ENCODE results near the gene CDH3. TPM values are rescaled to one million over a fixed set of nuclear protein-coding genes. Genes with fewer than 3 reads are reported as not detected.

The CDH3 gene
- total and polyA plus RNA-seq, 2 of the 8 experiments (the other 6 are each of a cell fraction or from before 2014, with no cell fraction given) = 146 to 171 TPM

- Histone ChIP-seq H3K36me3 (ENCODE audit: control insufficient read depth in 2 of 4, insufficient read depth in 4 of 4, low read length in 3 of 4) (no peaks in the 10 kb centered on the region), H2BK20ac (ENCODE audit: low read length) (no peak overlapping the region), H3K27me3 (replicated peaks in 1 of 4; ENCODE audit: control insufficient read depth in 3 of 4, extremely low read depth in 1 of 4, insufficient read depth in 3 of 4, low read length in 3 of 4) (no peaks in the 10 kb centered on the region), H3K23ac (ENCODE audit: insufficient read length) (no peak overlapping the region), H2BK12ac (ENCODE audit: low read depth, low read length) (0 out of 2 replicates have a peak overlapping the region, but pooled peaks have one; percentile 23), H2AK5ac (ENCODE audit: low read depth, low read length) (no peak overlapping the region), H3K4me2 (ENCODE audit: insufficient read depth in 1 of 2, low read depth in 2 of 2, low read length in 2 of 2) (no peak overlapping the region), H2AFZ (ENCODE audit: low read length) (no peak overlapping the region), H3K4me1 (replicated peaks in 1 of 4; ENCODE audit: control insufficient read depth in 3 of 4, insufficient read depth in 4 of 4, low read length in 3 of 4) (no peaks in the 10 kb centered on the region), H2BK120ac (replicated peaks; ENCODE audit: low read depth, low read length) (no peak overlapping the region), H3K79me2 (ENCODE audit: control insufficient read depth in 1 of 2, insufficient read depth in 2 of 2, low read length in 2 of 2) (no peaks in the 10 kb centered on the region), H4K8ac (ENCODE audit: extremely low read depth, insufficient read depth, low read length) (no peak overlapping the region), H3K27ac (ENCODE audit: low read depth, low read length) (no peak overlapping the region), H3K23me2 (ENCODE audit: low read depth, low read length) (no peaks in the 10 kb centered on the region), H3K56ac (replicated peaks; ENCODE audit: insufficient read length, low read depth, low read length) (no peak overlapping the region), H4K91ac (replicated peaks; ENCODE audit: insufficient read length, low read length) (no peak overlapping the region), H3K4me3 (ENCODE audit: extremely low read depth in 1 of 4, insufficient read depth in 2 of 4, low read depth in 3 of 4, low read length in 4 of 4) (no peak overlapping the region), H3K18ac (ENCODE audit: extremely low read depth, low read length) (no peak overlapping the region), H4K20me1 (replicated peaks in 1 of 2; ENCODE audit: control insufficient read depth in 1 of 2, insufficient read depth in 2 of 2, low read length in 2 of 2) (no peaks in the 10 kb centered on the region), H4K5ac (ENCODE audit: insufficient read length, low read depth, low read length) (no peak overlapping the region), H3K9ac (replicated peaks in 1 of 4; ENCODE audit: extremely low read depth in 1 of 4, low read depth in 3 of 4, low read length in 3 of 4) (no peak overlapping the region), H2BK15ac (ENCODE audit: low read length) (no peak overlapping the region), H3K4ac (replicated peaks; ENCODE audit: insufficient read length, low read depth, low read length) (no peak overlapping the region), H3K9me3 (ENCODE audit: insufficient read depth in 2 of 2, low read depth in 1 of 2, low read length in 1 of 2) (no peaks in the 10 kb centered on the region), H2BK5ac (ENCODE audit: low read depth, low read length) (no peak overlapping the region), H3K14ac (ENCODE audit: insufficient read length) (no peak overlapping the region), H3K79me1 (ENCODE audit: low read depth, low read length) (no peaks in the 10 kb centered on the region)
- no peak for DNase-seq (ENCODE audit: low read depth in 1 of 2, low spot score in 2 of 2)
- WGBS, 2 experiments (ENCODE audit: extremely low coverage in 1 of 2, insufficient coverage in 1 of 2, insufficient read length in 1 of 2, insufficient replicate concordance in 2 of 2, low coverage in 1 of 2, low lambda C conversion rate in 2 of 2, missing lambda C conversion rate in 1 of 2) = 90% methylated on average over 5 of the region's 5 CpGs; no CpG with 5 or more reads in 1 of the 2 experiments
- ChIA-PET CTCF (ENCODE audit: partially characterized antibody) (interaction anchor here (0.9 to 4.7 kb wide), 5 partner anchors 10 to 101 kb away, joined by 3 to 22 read pairs (median 4); no protein-coding TSS in a partner anchor), POLR2A (ENCODE audit: partially characterized antibody) (interaction anchor here (0.9 to 1.0 kb wide), 2 partner anchors 15 to 17 kb away, joined by 3 to 4 read pairs; partner anchors contain the start of gene CDH3)
- no peak for FAIRE-seq
- TF ChIP-seq SIRT6 (IDR thresholded peaks at IDR 0.05; ENCODE audit: low read length) = no peak
- no peak for TF ChIP-seq SIX5 (IDR thresholded peaks at IDR 0.05; ENCODE audit: low read depth, low read length)
- no peak for TF ChIP-seq RXRA (IDR thresholded peaks at IDR 0.05; ENCODE audit: insufficient read depth, low read depth, low read length)
- TF ChIP-seq, protein P1, sequence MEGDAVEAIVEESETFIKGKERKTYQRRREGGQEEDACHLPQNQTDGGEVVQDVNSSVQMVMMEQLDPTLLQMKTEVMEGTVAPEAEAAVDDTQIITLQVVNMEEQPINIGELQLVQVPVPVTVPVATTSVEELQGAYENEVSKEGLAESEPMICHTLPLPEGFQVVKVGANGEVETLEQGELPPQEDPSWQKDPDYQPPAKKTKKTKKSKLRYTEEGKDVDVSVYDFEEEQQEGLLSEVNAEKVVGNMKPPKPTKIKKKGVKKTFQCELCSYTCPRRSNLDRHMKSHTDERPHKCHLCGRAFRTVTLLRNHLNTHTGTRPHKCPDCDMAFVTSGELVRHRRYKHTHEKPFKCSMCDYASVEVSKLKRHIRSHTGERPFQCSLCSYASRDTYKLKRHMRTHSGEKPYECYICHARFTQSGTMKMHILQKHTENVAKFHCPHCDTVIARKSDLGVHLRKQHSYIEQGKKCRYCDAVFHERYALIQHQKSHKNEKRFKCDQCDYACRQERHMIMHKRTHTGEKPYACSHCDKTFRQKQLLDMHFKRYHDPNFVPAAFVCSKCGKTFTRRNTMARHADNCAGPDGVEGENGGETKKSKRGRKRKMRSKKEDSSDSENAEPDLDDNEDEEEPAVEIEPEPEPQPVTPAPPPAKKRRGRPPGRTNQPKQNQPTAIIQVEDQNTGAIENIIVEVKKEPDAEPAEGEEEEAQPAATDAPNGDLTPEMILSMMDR (IDR thresholded peaks at IDR 0.05; ENCODE audit: control extremely low read depth in 1 of 3, insufficient read depth in 1 of 3, low read depth in 1 of 3, low read length in 3 of 3) = no peak
- no peak for TF ChIP-seq SP4 (IDR thresholded peaks at IDR 0.05; ENCODE audit: low read length)
- no peak for TF ChIP-seq CREB1 (IDR thresholded peaks at IDR 0.05)
- no peak for TF ChIP-seq CHD2 (IDR thresholded peaks at IDR 0.05; ENCODE audit: low read length)
- no peak for TF ChIP-seq MAFK (IDR thresholded peaks at IDR 0.05; ENCODE audit: low read depth, low read length)
- TF ChIP-seq SP1 (IDR thresholded peaks at IDR 0.05; ENCODE audit: low read depth, low read length) = no peak
- TF ChIP-seq NANOG (IDR thresholded peaks at IDR 0.05; ENCODE audit: insufficient read depth, low read depth, low read length, poor library complexity, severe bottlenecking) = no peak
- no peak for TF ChIP-seq TBP (IDR thresholded peaks at IDR 0.05; ENCODE audit: low read depth, low read length)
- TF ChIP-seq EGR1 (IDR thresholded peaks at IDR 0.05; ENCODE audit: borderline replicate concordance, low read depth, low read length) = no peak
- no peak for TF ChIP-seq NRF1 (IDR thresholded peaks at IDR 0.05; ENCODE audit: low read depth, low read length)
Observed at GRCh38 chr16:68627951-68628425, 17.1 kb upstream of the CDH3 start.
